ENCODE measurements around the gene TST. TPM values are rescaled to one million over a fixed set of nuclear protein-coding genes. Genes with fewer than 3 reads are reported as not detected.

The TST gene
- total and polyA plus RNA-seq, 10 of the 15 experiments (the other 5 are each of a cell fraction or from before 2014, with no cell fraction given): 2.4 to 24.6 (median 10.4) TPM

GRCh38 chr22:37051391-37052385, 32.4 kb upstream of the TST start, which contains the start of gene KCTD17 (continued):
- TF ChIP-seq CUX1 (IDR thresholded peaks at IDR 0.05; ENCODE audit: insufficient replicate concordance, low read depth, low read length) (no peak), TCF12 (IDR thresholded peaks at IDR 0.05; ENCODE audit: low read depth, low read length) (no peak), BMI1 (IDR thresholded peaks at IDR 0.05; ENCODE audit: borderline replicate concordance) (no peak), ZBTB11 (CRISPR knock-in tag; IDR thresholded peaks at IDR 0.05) (no peak), E4F1 (IDR thresholded peaks at IDR 0.05; ENCODE audit: borderline replicate concordance, partially characterized antibody) (no peak), RFX5 (IDR thresholded peaks at IDR 0.05; ENCODE audit: low read depth, low read length) (no peak), KDM1A (IDR thresholded peaks at IDR 0.05; ENCODE audit: borderline replicate concordance) (no peak)
